NCI-H1105 (cell line): ENCODE data around the gene SBSN.

ENCODE experiments used
- DNase-seq: peaks from one replicate; lab custom pipeline; 2025; lab: John Stamatoyannopoulos, UW

The SBSN gene

GRCh38 chr19:35533201-35533821 lies 5.2 kb upstream of the SBSN start, which contains the start of gene GAPDHS:
GAPDHS (plus strand) TSS chr19:35533456; CDS start chr19:35533528, 72 bp downstream.
- no peak for DNase-seq

- no peak for DNase-seq
These were observed 3.2 kb upstream of the SBSN start for GRCh38 chr19:35531291-35531690.

- DNase-seq: no peak
These were observed 1.4 kb upstream of the SBSN start for GRCh38 chr19:35529241-35530218.

GRCh38 chr19:35525873-35526272 lies 2.2 kb downstream of the SBSN start:
- no peak for DNase-seq

- no peak for DNase-seq
These were observed 3.8 kb downstream of the SBSN start for GRCh38 chr19:35524181-35524837.

GRCh38 chr19:35522745-35523327 lies 5.3 kb downstream of the SBSN start:
- no peak for DNase-seq

- DNase-seq: no peak
These were observed 6.9 kb downstream of the SBSN start for GRCh38 chr19:35521124-35521743.

GRCh38 chr19:35519291-35519690 lies 8.8 kb downstream of the SBSN start:
- no peak for DNase-seq

GRCh38 chr19:35518313-35518712 lies 9.8 kb downstream of the SBSN start:
- no peak for DNase-seq

- no peak for DNase-seq
These were observed 10.8 kb downstream of the SBSN start for GRCh38 chr19:35517342-35517741.

GRCh38 chr19:35516310-35516709 lies 11.8 kb downstream of the SBSN start:
- no peak for DNase-seq

GRCh38 chr19:35514282-35514809 lies 13.8 kb downstream of the SBSN start:
- DNase-seq: no peak

- no peak for DNase-seq
These were observed 14.4 kb downstream of the SBSN start, which contains the start of gene DMKN for GRCh38 chr19:35513628-35514281. DMKN (minus strand) TSS chr19:35513649; CDS start chr19:35513475, 174 bp downstream.

- no peak for DNase-seq
These were observed 15.1 kb downstream of the SBSN start for GRCh38 chr19:35512831-35513627.

- DNase-seq: no peak
These were observed 16.8 kb downstream of the SBSN start for GRCh38 chr19:35511337-35511736.

- no peak for DNase-seq
These were observed 17.5 kb downstream of the SBSN start for GRCh38 chr19:35510626-35510964.

- DNase-seq: peak; percentile 91
These were observed 18.1 kb downstream of the SBSN start for GRCh38 chr19:35509861-35510625.

GRCh38 chr19:35509018-35509652 lies 19.0 kb downstream of the SBSN start:
- peak; percentile 60 for DNase-seq

- no peak for DNase-seq
These were observed 20.0 kb downstream of the SBSN start for GRCh38 chr19:35508129-35508528.
